Measurements from ENCODE around the gene NOP14. TPM values are rescaled to one million over a fixed set of nuclear protein-coding genes. Genes with fewer than 3 reads are reported as not detected.

The NOP14 gene
- total RNA-seq, 2 experiments from 2014 or later: 21.8 TPM

- ChIA-PET CTCF (no interaction called here), POLR2A (no interaction called here)
- H3K9me3 Mint-ChIP-seq: no peaks in the 10 kb centered on the region
- H3K36me3 Mint-ChIP-seq (ENCODE audit: low read depth): peaks cover 91% of the 10 kb centered on the region
- no peak overlapping the region for H3K27ac ChIP-seq (ENCODE audit: low read depth in 1 of 2, low read length in 2 of 2)
- H3K27me3 Mint-ChIP-seq: no peaks in the 10 kb centered on the region
- DNase-seq (no peak), ATAC-seq (ENCODE audit: poor library complexity) (no peak)
- peaks cover 16% of the 10 kb centered on the region for H3K4me1 Mint-ChIP-seq (ENCODE audit: low read depth)
- peak overlapping the region; percentile 45 for H3K27ac Mint-ChIP-seq
- H3K4me3 ChIP-seq (ENCODE audit: low read length): no peak overlapping the region
- TF ChIP-seq CTCF (IDR thresholded peaks at IDR 0.05): no peak
- H3K36me3 ChIP-seq (ENCODE audit: insufficient read depth, low read length): peaks cover 80% of the 10 kb centered on the region
- no peaks in the 10 kb centered on the region for H3K27me3 ChIP-seq (ENCODE audit: control insufficient read depth in 1 of 2, insufficient read depth in 2 of 2, low read length in 2 of 2)
- no peaks in the 10 kb centered on the region for H3K9me3 ChIP-seq (ENCODE audit: control insufficient read depth in 1 of 2, insufficient read depth in 1 of 2, low read length in 2 of 2)
- H3K4me1 ChIP-seq (ENCODE audit: insufficient read depth, low read length): peaks cover 6% of the 10 kb centered on the region
- intact Hi-C loops (cut with DNase I, micrococcal nuclease): no loop called here
- no peak overlapping the region for H3K4me3 Mint-ChIP-seq
These were observed 62.0 kb downstream of the NOP14 start for GRCh38 chr4:2901186-2901585.

- Histone ChIP-seq H3K36me3 (ENCODE audit: insufficient read depth, low read length) (peaks cover 80% of the 10 kb centered on the region), H3K27ac (ENCODE audit: low read depth in 1 of 2, low read length in 2 of 2) (no peak overlapping the region), H3K4me1 (ENCODE audit: insufficient read depth, low read length) (peaks cover 3% of the 10 kb centered on the region), H3K27me3 (ENCODE audit: control insufficient read depth in 1 of 2, insufficient read depth in 2 of 2, low read length in 2 of 2) (no peaks in the 10 kb centered on the region), H3K9me3 (ENCODE audit: control insufficient read depth in 1 of 2, insufficient read depth in 1 of 2, low read length in 2 of 2) (no peaks in the 10 kb centered on the region), H3K4me3 (ENCODE audit: low read length) (no peak overlapping the region)
- Mint-ChIP-seq H3K9me3 (no peaks in the 10 kb centered on the region), H3K36me3 (ENCODE audit: low read depth) (peaks cover 90% of the 10 kb centered on the region), H3K27ac (peak overlapping the region; percentile 45), H3K4me3 (no peak overlapping the region), H3K4me1 (ENCODE audit: low read depth) (peaks cover 12% of the 10 kb centered on the region), H3K27me3 (no peaks in the 10 kb centered on the region)
- TF ChIP-seq CTCF (IDR thresholded peaks at IDR 0.05): no peak
- ChIA-PET POLR2A (no interaction called here), CTCF (no interaction called here)
- DNase-seq (no peak), ATAC-seq (ENCODE audit: poor library complexity) (no peak)
- intact Hi-C loops (cut with DNase I, micrococcal nuclease): no loop called here
These were observed 62.5 kb downstream of the NOP14 start for GRCh38 chr4:2900741-2901140.

GRCh38 chr4:2898001-2898400, 65.2 kb downstream of the NOP14 start:
- peaks cover 88% of the 10 kb centered on the region for H3K36me3 Mint-ChIP-seq (ENCODE audit: low read depth)
- TF ChIP-seq CTCF (IDR thresholded peaks at IDR 0.05): no peak
- peaks cover 75% of the 10 kb centered on the region for H3K36me3 ChIP-seq (ENCODE audit: insufficient read depth, low read length)
- no peaks in the 10 kb centered on the region for H3K9me3 ChIP-seq (ENCODE audit: control insufficient read depth in 1 of 2, insufficient read depth in 1 of 2, low read length in 2 of 2)
- DNase-seq (no peak), ATAC-seq (ENCODE audit: poor library complexity) (no peak)
- no peak overlapping the region for H3K4me3 Mint-ChIP-seq
- ChIA-PET CTCF (no interaction called here), POLR2A (no interaction called here)
- no peaks in the 10 kb centered on the region for H3K27me3 Mint-ChIP-seq
- peak overlapping the region; percentile 27 for H3K27ac Mint-ChIP-seq
- H3K27me3 ChIP-seq (ENCODE audit: control insufficient read depth in 1 of 2, insufficient read depth in 2 of 2, low read length in 2 of 2): no peaks in the 10 kb centered on the region
- H3K27ac ChIP-seq (ENCODE audit: low read depth in 1 of 2, low read length in 2 of 2): no peak overlapping the region
- H3K9me3 Mint-ChIP-seq: no peaks in the 10 kb centered on the region
- no peak overlapping the region for H3K4me3 ChIP-seq (ENCODE audit: low read length)
- intact Hi-C loops (cut with DNase I, micrococcal nuclease): no loop called here
- H3K4me1 ChIP-seq (ENCODE audit: insufficient read depth, low read length): no peaks in the 10 kb centered on the region
- no peaks in the 10 kb centered on the region for H3K4me1 Mint-ChIP-seq (ENCODE audit: low read depth)

Data from CD4-positive, alpha-beta T cell (primary cell).